GM18909 (cell line): ENCODE results near the gene CCN6.
"Not testable (repeated sequence)": the region's sequence is repeated elsewhere in the genome, so short reads cannot be mapped to it uniquely, and the experiment has no call there.

Experiments
- ATAC-seq: cut with Tn5 transposase; IDR thresholded peaks from one replicate; pipeline ENCODE4 v1.9.1; 2021; ENCODE audit warnings: mild to moderate bottlenecking; ENCODE audit not compliant: unreplicated experiment, poor library complexity

Gene CCN6

GRCh38 chr6:112049026-112049799 is 4.7 kb upstream of the CCN6 start:
- ATAC-seq: no peak

GRCh38 chr6:112049996-112050395 is 3.9 kb upstream of the CCN6 start:
- no peak for ATAC-seq

- ATAC-seq: no peak
Measured at GRCh38 chr6:112050429-112050828, 3.5 kb upstream of the CCN6 start.

- not testable (repeated sequence) for ATAC-seq
Measured at GRCh38 chr6:112051251-112051740, 2.6 kb upstream of the CCN6 start.

GRCh38 chr6:112054555-112055190 is 769 bp downstream of the CCN6 start:
- no peak for ATAC-seq

GRCh38 chr6:112058243-112059032 is 4.5 kb downstream of the CCN6 start:
- no peak for ATAC-seq

- no peak for ATAC-seq
Measured at GRCh38 chr6:112061605-112062004, 7.7 kb downstream of the CCN6 start.

- no peak for ATAC-seq
Measured at GRCh38 chr6:112062966-112063365, 9.1 kb downstream of the CCN6 start.

GRCh38 chr6:112065426-112065986 is 11.6 kb downstream of the CCN6 start:
- ATAC-seq: no peak

GRCh38 chr6:112066606-112067005 is 12.7 kb downstream of the CCN6 start:
- ATAC-seq: no peak

GRCh38 chr6:112081569-112081968 is 27.7 kb downstream of the CCN6 start:
- ATAC-seq: no peak

- no peak for ATAC-seq
Measured at GRCh38 chr6:112085286-112086065, 31.6 kb downstream of the CCN6 start.

GRCh38 chr6:112086744-112087135 is 32.8 kb downstream of the CCN6 start:
- ATAC-seq: peak; percentile 31

- peak; percentile 98 for ATAC-seq
Measured at GRCh38 chr6:112087136-112087911, 33.4 kb downstream of the CCN6 start, which contains the start of the genes FAM229B and TUBE1. TSS of gene FAM229B (plus strand) at chr6:112087591. CDS start at chr6:112099284, 11,693 bp downstream. TSS of gene TUBE1 (minus strand) at chr6:112087482. CDS start at chr6:112087434, 48 bp downstream.

GRCh38 chr6:112087916-112088315 is 34.0 kb downstream of the CCN6 start:
- ATAC-seq: no peak

GRCh38 chr6:112096901-112097300 is 43.0 kb downstream of the CCN6 start:
- ATAC-seq: no peak

- no peak for ATAC-seq
Measured at GRCh38 chr6:112100561-112100960, 46.7 kb downstream of the CCN6 start.

GRCh38 chr6:112106026-112106425 is 52.1 kb downstream of the CCN6 start:
- ATAC-seq: not testable (repeated sequence)

- no peak for ATAC-seq
Measured at GRCh38 chr6:112106562-112106961, 52.7 kb downstream of the CCN6 start.
